Measurements from ENCODE around the gene INSR.
A peak's percentile ranks its signal among the peaks of the same experiment; 100 is the strongest.
"Not testable (repeated sequence)": the region's sequence is repeated elsewhere in the genome, so short reads cannot be mapped to it uniquely, and the experiment has no call there.

The INSR gene

DNA sequence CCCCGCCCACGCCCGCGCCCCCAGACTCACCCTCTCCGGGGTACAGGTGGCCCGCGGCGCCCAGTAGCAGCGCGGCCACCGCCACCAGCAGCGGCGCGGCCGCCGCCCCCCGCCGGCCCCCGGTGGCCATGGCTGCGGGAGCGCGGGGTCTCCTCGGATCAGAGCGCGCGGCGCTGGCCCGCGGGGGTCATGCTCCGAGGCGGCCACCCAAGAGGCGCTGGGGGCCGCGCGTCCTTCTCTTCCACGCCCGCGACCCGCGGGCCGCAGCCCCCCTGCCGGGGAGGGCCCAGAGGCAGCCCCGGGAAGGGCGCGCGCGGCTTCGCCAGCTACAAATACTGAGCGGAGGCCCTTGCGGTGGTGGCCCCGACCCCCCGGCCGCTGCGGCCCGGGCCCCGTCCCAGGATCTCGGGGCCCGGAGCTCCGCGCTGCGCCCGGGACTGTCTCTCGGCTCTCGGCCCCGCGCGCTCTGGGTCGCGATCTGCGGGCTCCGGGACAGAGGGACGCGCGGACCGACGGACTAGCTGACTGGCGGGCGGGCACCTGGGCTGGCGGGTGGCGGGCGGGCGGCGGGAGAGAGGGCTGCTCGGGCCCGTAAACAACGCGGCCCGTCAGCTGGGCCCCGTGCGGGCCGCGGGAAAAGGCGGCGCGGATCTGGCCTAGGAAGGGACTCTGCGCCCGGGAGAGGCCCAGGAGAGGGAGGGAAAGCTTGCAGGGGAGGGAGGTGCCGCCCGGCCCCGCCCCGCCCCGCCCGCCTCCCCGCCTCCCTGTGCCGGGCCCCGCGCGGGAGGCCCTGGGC lies at the start of gene INSR:
INSR (minus strand) TSS at position 653 of the 796 bp plus-strand sequence; CDS start at position 130, 523 bp downstream.
- DNase-seq = peak; percentile 95

DNA sequence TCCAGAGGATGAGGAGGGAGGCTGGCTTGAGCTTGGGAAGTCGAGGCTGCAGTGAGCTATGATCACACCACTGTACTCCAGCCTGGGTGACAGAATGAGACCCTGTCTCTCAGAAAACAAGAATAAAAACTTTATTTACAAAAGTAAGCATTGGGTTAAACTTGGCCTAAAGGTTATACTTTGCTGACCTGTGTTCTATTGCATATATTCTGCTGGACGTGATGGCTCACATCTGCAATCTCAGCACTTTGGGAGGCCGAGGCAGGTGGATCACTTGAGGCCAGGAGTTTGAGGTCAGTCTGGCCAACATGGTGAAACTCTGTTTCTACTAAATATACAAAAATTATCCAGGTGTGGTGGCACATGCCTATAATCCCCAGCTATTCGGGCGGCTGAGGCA lies 47.9 kb upstream of the INSR start:
- DNase-seq = no peak

DNA sequence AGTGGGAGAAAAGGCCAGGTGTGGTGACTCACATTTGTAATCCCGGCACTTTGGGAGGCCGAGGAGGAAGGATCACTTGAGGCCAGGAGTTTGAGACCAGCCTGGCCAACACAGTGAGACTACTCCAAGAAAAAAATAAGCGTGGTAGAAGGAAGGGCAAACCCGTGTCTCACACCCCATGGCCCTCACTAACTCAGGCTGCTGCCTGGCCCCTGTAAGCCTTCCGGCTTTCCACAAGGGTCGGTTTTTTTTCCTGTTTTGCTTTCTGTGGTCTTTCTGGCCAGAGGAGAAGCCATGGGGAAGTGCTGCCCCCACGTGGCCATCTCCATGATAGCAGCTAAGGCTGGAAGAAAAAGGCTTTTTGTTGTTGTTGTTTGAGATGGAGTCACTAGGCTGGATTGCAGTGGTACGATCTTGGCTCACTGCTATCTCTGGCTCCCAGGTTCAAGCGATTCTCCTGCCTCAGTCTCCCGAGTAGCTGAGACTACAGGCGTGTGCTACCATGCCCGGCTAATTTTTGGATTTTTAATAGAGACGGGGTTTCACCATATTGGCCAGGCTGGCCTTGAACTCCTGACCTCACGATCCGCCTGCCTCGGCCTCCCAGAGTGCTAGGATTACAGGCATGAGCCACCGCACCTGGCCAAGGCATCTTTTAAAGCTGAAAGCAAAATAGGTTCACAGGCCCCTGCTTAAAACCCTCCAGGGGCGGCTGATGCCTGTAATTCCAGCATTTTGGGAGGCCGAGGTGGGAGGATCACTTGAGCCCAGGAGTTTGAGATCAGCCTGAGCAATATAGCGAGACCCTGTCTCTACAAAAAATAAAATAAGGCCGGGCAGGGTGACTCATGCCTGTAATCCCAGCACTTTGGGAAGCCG lies 47.0 kb upstream of the INSR start:
- peak; percentile 96 for DNase-seq

DNA sequence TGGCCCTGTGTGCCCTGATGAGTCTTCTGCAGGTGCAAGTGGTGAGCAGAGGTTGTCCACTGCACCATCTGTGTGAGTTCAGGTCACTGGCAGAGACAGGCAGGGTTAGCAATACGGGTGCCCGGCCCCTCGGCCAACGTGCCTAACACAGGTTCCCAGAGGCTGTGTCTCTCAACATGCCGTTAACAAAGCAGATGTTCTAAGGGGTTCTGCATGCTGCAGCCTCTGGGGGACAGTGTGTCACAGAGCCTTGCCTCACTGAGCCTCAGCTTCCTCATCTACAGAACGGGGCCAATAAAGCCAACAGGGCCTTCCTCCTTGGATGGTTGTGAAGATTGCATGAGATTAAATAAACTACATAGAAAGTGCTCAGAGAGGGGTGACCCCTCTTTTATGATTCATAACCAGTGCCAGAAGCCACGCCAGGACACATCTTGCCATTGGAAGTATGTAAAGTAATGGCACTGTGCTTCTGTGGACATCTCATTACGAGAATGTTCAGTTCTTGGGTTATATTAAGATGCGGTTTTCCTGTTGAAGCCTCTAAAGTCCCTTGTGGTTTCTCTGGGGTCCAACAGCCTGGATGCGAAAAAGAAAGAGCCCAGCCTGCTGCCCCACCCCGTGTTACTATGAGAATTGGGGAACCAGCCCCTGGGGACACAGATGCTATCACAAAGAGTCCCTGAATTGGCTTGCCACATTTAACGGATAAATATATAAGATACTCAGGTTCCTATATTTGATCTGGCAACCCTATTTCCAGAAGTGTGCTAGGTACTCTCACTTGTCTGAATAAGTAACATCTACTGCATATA lies 43.4 kb upstream of the INSR start:
- no peak for DNase-seq

DNA sequence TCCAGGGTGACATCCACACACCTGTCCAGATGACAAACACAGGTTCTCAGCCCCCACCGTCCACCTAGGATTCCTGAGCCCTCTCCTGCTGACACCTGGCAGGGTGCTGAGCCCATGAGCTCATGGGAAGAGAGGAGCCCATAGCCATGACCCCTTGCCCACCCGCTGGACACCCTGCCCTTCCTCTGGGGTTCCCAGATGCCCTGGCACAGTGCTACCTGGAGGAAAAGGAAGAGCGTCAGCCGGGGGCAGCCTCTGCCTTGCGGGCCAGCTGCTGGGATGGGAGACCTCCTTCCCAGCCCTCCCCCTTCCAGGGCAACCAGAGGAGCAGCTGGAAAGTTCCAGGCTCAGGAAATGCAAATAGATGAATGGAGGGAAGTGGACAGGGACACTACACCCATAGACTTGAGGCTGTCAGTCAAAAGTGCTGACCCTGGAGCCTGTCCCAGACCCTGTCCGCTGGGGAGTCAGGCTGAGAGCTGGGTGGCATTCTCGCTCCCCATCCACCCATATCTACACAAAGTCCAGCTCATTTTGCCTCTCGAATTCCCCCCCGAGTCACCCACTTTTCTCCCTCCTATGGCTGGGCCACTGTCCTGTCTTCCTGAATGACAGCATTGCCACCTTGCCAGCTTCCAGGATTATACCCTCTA lies 42.2 kb upstream of the INSR start:
- DNase-seq = no peak

DNA sequence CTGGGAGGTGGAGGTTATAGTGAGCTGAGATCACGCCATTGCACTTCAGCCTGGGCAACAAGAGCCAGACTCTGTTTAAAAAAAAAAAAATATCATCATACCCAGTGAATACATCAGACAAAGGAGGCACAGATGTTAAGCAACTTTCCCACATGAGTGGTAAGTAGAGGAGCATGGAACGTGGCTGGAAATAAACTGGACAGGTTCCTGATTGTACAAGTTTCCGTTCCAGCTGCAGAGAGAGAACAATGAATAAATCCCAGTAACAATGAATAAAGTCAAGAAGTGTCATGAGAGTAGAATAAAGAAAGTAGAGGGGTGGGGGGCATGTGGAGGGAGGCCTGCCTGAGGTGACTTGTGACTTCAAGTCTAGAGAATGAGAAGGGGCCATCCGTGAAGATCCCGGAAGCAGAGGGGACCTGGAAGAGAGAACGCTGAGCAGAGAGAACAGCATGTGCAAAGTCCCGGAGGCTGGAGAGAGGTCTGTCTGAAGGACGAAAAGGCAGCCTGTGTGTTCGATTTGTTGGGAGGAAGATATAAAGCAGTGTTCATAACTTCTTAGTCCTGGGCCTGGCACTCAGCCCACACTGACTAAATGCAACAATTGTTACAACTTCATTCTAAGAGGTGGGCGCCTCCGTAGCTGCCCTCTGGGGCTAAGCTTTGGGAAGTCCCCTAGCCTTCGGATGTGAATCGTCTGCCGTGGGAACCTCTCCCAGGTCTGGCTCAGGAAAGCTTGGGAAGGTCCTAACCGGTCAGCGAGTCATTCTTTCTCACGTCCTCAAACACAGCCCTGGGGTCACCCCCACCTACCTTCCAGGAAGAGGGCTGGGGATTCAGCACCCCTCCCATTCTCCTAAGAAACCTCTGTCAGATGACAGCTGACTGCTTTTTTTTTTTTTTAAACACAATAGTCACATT lies 39.2 kb upstream of the INSR start:
- no peak for DNase-seq

DNA sequence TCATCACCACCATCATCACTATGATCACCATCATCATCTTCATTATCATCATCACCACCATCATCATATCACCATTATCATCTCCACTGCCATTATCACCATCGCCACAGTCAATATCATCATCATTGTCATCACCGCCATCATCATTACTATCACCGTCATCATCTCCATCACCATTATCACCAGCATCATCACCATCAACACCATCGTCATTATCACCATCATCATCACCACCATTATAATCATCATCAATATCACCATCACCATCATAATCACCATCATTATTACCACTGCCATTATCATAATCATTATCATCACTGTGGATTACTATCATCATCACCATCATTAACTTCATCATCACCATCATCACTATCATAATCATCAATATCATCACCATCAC lies 37.2 kb upstream of the INSR start:
- DNase-seq = no peak

DNA sequence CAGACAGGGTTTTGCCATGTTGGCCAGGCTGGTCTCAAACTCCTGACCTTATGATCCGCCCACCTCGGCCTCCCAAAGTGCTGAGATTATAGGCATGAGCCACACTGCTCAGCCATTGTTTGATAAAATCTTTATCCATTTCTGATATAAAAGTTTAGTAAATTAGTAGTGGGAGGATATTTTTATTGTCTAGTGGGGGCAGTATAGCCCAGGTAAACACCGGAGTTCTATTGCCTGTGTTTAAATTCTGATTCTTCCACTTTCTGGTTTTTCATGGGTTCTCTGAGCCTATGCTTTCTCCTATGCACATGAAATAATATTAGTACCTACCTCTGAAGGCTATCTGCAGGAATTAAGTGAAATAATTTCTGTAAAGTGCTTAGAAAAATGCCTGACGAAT lies 34.4 kb upstream of the INSR start:
- no peak for DNase-seq

DNA sequence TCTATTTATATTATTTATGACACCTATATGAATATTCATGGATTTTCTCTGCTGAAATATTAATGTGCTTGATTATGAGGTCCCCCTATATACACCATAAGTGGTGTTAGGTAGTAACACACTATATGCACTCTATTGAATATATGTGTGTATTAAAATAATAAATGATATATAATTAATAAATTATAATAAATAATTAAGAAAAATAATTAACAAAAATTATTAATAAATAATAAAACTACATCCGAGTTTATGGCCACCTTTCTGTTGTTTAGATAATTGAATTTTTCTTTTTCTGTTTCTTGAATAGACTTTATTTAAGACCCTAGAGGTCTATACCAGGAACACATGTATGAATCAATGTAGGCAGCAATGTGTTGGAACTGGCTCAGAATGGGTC lies 33.6 kb upstream of the INSR start:
- no peak for DNase-seq

DNA sequence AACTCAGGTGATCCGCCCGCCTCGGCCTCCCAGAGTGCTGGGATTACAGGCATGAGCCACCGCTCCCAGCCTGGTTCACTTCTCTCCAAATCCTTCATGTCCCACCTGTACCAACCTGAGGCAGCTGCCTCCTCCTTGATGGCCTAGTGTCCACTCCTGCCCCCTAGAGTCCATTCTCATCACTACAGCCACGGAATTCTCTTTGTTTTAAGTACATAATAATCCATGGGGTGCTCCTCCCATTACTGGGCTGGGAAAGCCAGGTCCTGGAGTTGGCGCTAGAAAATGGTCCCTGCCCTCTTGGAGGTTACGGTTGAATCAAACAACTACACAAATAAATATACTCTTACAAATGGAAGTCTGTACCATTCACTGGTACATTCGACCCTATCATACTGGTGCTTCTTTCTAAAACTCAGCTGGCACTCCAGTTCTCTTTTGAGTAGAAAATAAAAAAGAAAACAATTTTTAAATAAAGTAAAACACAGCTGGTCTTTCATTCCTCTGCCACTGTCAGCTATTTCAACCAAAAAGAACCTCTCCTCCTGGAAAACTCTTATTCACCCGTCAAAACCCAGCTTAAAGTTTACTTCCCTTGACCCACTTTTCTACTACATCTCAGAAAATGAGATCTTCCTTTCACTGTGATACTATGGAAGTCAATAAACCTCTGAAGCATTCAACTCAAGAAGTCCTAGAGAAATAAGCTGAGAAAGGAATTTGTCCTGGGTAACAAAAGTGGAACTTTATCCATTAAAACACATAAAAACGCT lies 32.1 kb upstream of the INSR start:
- DNase-seq = no peak

DNA sequence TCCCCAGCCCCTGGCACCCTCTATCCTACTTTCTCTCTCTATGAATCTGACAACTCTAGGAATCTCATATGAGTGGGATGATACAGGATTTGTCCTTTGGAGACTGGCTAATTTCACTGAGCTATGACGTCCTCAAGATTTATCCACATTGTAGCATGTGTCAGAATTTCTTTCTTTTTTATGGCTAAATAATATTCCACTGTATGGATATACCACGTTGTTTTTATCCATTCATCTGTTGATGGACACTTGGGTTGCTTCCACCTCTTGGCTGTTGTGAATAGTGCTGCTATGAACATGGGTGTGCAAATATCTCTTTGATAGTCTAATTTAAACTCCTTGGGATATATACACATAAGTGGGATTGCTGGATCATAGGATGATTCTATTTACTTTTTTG lies 24.0 kb upstream of the INSR start:
- no peak for DNase-seq

DNA sequence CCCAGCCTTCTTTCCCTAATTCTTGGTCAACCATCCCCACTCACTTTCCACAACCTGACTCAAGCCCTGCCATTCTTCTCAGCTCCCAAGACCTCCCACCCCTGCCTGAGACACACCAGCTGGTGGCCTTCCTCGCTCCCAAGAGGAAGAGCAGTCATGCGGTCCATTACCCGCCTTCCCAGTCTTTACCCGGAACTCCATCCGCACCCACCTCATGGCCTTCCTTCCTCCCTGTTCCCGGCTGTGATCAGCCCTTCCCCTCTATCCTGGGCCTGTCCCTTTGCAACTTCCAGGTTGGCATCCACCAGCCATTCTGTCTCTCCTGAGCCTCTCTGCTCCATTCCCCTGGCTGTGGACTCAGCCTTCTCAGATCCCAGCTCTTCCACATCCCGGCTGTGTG lies 18.6 kb upstream of the INSR start:
- no peak for DNase-seq

DNA sequence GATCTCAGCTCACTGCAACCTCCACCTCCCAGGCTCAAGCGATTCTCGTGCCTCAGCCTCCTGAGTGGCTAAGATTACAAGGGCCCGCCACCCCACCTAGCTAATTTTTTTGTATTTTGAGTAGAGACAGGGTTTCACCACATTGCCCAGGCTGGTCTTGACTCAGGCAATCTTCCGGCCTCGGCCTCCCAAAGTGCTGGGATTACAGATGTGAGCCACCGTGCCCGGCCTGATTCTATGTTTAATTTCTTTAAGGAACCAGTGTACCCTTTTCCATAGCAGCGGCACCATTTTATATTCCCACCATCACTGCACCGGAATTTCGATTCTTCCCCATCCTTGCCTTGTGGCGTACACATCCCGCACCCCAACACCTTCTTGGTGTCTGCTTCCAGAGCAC lies 17.7 kb upstream of the INSR start:
- DNase-seq = no peak

DNA sequence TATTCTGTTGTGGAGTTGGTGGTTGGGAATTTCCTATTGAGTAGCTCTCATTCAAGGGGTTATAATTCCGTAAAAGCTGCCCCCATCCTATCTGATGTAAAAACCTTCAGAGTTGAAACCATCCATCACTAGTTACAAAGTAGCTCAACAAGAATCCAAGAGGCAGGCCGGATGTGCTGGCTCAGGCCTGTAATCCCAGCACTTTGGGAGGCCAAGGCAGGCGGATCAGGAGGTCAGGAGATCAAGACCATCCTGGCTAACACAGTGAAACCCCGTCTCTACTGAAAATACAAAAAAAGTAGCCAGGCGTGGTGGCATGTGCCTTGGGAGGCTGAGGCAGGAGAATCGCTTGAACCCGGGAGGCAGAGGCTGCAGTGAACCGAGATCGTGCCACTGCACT lies 14.1 kb upstream of the INSR start:
- not testable (repeated sequence) for DNase-seq

DNA sequence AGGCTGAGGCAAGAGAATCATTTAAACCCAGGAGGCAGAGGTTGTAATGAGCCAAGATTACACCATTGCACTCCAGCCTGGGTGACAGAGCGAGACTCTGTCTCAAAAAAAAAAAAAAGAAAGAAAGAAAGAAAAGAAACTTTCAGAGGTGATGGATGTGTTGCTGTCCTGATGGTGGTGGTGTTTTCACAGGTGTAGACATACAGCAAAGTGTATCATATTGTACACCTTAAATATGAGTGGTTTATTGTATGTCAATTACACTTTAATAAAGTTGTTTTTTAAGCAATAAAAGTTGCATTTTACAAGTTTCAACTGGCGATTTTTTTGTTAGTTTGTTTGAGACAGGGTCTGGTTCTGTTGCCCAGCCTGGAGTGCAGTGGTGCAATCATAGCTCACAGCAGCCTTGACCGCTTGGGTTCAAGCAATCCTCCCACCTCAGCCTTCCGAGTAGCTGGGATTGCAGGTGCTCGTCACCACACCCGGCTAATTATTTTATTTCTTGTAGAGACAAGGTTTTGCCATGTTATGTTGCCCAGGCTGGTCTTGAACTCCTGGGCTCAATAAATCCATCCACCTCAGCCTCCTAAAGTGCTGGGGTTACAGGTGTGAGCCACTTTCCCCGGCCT lies 13.5 kb upstream of the INSR start:
- no peak for DNase-seq

DNA sequence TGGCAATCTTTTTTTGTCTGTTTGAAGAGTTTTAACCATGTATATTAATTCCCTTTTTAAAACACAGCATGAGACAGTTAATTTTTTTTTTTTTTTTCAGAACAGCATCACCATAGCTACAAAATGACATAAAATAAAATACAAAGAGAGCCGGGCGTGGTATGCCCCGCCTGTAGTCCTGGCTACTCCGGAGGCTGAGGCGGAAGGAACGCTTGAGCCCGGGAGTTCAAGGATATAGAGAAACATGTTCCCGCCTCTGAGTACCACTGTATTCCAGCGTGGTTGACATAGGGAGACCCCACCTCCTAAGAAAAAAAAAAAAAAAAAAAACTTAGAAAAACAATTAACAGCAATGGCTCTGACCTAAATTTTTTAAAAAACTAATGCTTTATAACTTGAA lies 10.0 kb upstream of the INSR start:
- DNase-seq = no peak

DNA sequence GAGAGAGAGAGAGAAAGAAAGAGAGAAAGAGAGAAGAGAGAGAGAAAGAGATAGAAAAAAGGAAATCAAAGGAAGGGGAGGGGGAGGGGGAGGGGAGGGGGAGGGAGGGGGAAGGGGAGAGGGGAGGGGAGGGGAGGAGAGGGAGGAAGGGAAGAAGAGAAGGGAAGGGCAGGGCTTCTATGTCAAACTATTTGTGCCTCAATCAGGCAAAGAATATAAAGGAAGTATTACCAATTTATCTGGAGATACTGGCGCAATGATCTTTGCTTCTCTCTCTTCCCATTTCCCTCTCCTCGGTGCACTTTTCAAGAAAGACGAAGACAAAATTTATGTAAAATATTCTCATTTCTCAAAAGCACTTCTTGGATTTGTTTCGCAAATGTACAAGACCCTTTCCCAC lies 9.3 kb upstream of the INSR start:
- no peak for DNase-seq

DNA sequence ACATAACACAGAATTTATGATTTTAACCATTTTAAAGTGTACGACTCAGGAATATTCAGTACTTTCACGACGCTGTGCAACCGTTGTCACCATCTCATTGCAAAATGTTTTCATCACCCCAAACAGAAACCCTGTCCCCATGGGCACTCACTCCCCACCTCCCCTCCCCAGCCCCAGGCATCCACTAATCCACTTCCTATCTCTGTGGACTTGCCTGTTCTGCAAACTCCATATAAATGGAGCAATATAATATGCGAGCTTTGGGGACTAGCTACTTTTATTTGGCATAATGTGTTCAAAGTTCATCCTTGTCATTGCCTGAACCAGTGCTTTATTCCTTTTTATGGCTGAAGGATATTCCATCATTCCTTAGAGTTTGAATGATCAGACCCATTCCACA lies 7.3 kb upstream of the INSR start:
- DNase-seq = no peak

DNA sequence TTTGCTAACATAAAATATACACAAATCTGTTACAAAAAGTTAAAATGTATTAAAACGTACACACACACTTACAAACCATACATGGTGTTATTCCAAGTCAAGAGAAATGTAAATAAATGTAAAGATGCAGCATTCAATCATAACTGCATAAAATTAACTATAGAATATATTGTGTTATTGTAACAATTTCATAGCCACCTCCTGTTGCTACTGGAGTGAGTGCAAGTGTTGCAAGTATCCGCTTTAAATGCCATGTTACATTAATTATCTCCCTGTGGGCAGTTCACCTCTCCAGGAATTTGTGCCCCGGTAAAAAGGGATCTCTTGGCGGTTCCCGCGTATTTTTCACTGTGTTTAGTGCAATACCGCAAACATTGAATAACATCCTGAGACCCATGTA lies 3.5 kb upstream of the INSR start:
- DNase-seq = no peak

DNA sequence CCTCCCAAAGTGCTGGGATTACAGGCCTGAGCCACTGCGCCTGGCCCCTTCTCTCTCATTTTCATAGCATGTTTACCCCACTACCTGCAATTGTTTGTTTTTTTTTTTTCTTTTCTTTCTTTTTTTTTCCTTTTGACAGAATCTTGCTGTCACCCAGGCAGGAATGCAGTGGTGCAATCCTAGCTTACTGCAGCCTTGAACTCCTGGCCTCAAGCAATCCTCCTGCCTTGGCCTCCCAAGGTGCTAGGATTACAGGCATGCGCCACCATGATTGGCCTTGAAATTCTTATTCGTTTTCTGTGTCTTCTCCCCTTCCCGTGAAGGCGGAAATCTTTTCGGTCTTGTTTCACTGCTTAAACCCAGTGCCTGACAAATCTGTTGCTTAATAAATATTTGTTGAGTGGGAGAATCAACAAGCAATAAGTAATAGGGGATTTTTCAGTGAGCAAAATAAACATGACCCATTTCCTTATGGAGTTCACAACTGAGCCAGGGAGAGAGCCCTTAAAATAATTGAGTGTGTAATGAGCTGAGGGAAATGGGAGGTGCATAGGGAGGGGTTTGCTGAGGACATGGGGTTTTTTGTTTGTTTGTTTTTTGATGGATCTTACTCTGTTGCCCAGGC lies 1.8 kb upstream of the INSR start:
- DNase-seq = no peak

Data from eye (tissue), 1 donor.